ENCODE data around the gene CPE.

Gene CPE

GRCh38 chr4:165515201-165515600, 136.4 kb downstream of the CPE start:
- no peak for DNase-seq

GRCh38 chr4:165516281-165516833, 137.5 kb downstream of the CPE start:
- DNase-seq, result no peak

GRCh38 chr4:165517216-165517615, 138.4 kb downstream of the CPE start:
- DNase-seq, result no peak

DNA sequence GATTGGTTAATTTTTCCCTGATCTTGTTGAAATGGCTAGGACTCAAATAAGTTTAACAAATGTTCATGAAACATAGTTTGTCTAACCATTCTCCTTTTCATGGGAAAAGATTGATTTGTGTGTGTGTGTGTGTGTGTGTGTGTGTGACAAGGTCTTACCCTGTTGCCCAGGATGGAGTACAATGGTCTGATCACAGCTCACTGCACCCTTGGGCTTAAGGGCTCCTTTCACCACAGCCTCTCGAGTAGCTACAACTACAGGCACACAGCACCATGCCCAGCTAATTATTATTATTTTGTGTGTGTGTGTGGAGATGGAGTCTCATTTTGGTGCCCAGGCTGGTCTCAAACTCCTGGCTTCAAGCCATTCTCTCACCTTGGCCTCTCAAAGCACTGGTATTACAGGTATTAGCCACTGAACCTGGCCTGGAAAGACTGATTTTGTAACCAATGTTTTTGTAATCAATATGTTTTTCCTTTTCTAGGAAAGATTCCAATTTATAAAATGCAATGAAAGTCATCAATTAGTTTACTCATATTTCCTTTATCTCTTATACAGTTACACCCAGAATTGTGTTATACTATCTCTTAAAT, 139.3 kb downstream of the CPE start:
- DNase-seq, result no peak

- no peak for DNase-seq
Measured at GRCh38 chr4:165518686-165519085, 139.9 kb downstream of the CPE start.

DNA sequence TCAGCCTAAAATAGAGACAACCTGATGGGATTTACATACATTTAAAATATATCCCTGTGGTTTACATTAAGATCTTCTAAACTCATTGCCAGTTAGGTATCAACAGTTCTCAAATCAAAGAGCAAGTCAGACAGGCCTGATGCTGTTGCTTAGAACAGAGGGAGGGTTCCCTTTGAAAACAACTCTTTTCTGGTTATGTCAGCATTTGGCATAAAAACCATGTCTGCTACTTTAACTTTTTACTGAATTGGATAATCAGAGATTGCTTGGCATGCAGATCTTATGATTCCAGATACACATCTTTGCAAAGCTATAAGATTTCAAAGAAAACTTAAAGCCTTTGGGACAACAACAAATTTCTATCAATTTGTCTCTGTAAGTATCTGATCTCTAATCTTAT, 140.8 kb downstream of the CPE start:
- DNase-seq, result no peak

DNA sequence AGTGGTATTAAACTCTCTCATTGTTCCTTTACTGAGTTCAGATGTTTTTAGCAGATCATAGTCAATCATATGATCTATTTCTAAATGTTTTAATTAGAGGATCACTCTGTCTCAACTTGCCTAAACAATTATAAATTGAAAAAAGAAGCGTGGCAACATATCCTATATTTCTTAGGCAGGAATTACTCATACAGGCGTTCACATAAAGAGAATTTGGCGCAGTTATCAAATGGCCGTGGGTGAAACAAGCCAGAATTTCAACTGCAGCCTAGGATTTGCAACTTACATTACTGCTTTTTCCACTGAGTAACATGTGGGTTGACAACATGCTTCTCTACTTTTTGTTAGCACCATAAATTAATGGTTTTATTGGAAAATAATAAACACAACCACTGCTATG, 141.3 kb downstream of the CPE start:
- DNase-seq, result no peak

DNA sequence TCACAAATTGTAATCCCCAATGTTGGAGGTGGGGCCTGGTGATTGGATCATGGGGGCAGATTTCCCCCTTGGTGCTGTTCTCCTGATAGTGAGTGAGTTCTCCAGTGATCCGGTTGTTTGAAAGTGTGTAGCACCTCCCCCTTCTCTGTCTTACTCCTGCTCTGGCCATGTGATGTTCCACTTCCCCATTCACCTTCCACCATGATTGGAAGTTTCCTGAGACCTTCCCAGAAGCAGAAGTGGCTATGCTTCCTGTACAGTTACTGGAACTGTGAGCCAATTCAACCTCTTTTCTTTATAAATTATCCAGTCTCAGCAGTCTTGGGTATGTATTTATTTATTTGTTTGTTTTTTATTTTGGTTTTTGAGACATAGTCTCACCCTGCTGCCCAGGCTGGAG, 143.2 kb downstream of the CPE start:
- no peak for DNase-seq

DNA sequence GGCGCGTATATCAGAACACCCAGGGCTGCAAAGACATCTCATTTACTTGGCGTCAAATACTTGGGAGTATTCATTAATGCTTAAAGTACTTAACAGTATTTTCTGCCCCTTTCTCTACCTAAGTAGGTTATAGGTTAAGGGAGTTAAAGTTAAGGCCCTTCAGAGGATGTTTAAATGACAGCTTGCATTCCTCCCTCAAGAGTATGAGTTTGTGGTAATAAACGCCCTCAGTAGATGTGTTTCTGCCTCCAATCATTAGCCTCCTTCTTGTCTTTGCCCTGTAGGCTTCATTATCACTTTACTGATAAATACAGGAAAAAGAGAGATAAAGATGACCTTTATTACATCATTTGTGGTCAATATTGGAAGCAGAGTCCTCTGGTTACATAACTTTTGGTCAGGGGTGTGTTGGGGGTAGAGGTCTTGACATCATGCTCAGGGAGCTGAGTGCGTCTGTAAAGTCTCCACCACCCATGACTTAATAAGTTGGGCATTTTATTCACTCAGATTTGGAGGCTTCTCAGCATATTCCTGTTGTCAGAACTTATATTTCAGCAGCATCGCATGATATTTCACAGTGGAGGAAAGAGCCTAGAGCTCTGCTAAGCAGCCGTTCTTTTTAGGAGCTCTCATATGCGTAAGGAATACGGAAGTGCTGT, 145.9 kb downstream of the CPE start:
- no peak for DNase-seq

GRCh38 chr4:165532976-165533375, 154.2 kb downstream of the CPE start:
- DNase-seq, result no peak

GRCh38 chr4:165537028-165537648, 158.3 kb downstream of the CPE start:
- DNase-seq, result no peak

DNA sequence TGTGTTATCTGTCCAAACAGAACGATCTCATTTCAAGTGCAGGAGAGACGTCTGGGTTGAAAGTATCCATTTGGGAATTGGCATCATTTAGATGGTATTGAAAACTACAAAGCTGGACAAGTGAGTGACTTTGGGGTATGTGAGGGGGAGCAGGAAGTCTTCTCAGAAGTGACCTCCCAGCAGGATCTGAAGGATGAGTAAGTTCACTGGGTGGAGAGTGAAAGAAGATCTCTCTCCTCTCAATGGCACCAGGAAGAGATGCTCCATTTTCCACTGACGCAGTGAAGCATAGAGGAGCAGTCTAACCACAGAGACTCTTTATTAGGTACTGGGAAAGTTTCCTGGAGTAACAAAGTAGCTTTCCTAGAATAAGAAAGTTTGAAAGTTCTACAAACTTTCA, 161.0 kb downstream of the CPE start:
- DNase-seq, result no peak

DNA sequence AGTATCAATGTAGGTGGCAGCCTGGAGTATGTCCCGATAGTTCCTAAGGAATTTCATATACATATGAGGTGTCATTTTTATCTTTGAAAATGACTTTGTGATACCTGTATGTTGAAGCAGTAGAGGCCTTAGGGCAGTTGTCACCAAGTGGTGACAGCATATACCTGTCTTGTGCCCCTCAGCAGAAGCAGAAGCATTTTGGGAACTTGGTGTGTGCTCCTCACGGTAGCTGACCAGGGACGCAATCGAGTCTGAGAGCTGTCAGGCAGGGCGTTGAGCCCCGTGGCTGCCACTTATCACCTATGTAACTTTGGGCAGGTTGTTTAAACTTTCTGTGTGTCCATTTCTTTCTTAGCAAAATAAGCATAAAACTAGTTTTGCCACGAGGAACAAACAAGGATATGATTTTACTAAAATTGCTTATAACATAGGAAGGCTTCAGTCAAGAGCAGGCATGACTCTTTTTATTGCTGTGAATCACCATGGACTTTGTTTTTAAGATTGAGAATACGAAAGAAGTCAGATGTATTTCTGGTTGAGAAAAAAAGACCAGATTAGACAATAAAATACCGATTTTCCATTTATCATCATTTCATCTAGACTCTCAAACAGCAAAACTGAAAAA, 161.5 kb downstream of the CPE start:
- no peak for DNase-seq

GRCh38 chr4:165541851-165542459, 163.1 kb downstream of the CPE start:
- peak; percentile 4 for DNase-seq

DNA sequence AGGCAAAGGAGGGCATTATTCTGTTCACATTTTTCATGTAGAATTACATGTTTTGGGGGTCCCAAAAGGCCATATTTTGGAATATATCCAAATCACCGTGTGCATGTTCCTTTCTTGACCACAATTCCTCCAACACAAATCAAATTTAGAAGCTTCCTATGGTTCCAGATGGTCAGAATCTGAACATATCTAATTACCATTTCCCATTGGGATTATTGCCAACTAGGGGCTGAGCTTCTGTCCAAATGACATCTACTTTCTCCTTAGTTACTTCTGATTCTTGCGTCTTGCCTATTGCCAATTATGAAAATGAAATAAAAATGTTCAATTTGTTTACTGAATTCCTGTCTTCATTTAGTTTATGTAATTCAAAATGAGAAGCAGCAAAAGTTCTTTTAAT, 163.7 kb downstream of the CPE start:
- no peak for DNase-seq

Measured in stimulated activated CD4-positive, alpha-beta T cell treated with anti-CD3 and anti-CD28 coated beads, Interleukin-15, amount 100 ng/mL, for 24 hours (primary cell).